ENCODE data around the gene ABCC8. TPM values are rescaled to one million over a fixed set of nuclear protein-coding genes. Genes with fewer than 3 reads are reported as not detected.

The ABCC8 gene
- total and polyA plus RNA-seq, 10 of the 15 experiments (the other 5 are each of a cell fraction or from before 2014, with no cell fraction given) = not detected

DNA sequence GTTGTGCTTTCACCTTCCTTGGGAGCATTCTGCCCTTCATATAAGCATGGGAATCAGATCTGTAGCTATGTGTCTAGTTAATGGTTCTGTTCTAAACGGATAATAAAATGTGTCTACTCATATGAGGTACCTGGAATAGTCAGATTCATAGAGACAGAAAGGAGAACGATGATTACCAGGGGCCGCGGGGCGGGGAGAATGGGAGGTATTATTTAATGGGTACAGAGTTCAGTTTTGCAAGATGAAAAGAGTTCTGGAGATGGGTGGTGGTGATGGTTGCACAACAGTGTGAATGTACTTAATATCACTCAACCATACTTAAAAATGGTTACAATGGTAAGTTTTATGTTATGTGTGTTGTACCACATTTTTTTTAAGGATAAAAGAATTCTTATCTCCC is 10.0 kb upstream of the ABCC8 start (continued):
- TF ChIP-seq E4F1 (IDR thresholded peaks at IDR 0.05; ENCODE audit: borderline replicate concordance, partially characterized antibody) = no peak

DNA sequence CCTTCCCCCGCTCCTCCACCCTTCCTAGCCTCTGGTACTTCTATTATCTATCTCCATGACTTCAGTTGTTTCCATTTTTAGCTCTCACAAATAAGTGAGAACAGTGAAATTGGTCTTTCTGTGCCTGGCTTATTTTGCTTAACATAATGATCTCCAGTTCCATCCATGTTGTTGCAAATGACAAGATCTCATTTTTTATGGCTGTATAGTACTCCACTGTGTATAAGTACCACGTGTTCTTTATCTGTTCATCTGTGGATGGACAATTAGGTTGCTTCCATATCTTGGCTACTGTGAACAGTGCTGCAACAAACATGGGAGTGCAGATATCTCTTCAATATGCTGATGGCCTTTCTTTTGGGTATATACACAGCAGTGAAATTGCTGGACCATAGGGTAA is 6.9 kb upstream of the ABCC8 start:
- H3K4me2 ChIP-seq (ENCODE audit: control insufficient read depth, insufficient read depth) = no peak overlapping the region
- ChIA-PET RAD21 (ENCODE audit: unreplicated experiment) (no interaction called here), SMC1A (ENCODE audit: uncharacterized antibody, unreplicated experiment) (no interaction called here), POLR2A (no interaction called here), CTCF (no interaction called here)
- TF ChIP-seq MEF2B (IDR thresholded peaks at IDR 0.05; ENCODE audit: partially characterized antibody, poor library complexity, severe bottlenecking) (no peak), TARDBP (IDR thresholded peaks at IDR 0.05; ENCODE audit: borderline replicate concordance) (no peak), NFXL1 (IDR thresholded peaks at IDR 0.05; ENCODE audit: borderline replicate concordance) (no peak), STAT1 (conservative IDR thresholded peaks at IDR 0.05) (no peak), MXI1 (IDR thresholded peaks at IDR 0.05; ENCODE audit: low read depth, low read length) (no peak), ESRRA (IDR thresholded peaks at IDR 0.05; ENCODE audit: low read length) (no peak), BRCA1 (IDR thresholded peaks at IDR 0.05; ENCODE audit: low read depth, low read length) (no peak), SP1 (IDR thresholded peaks at IDR 0.05; ENCODE audit: low read depth, low read length) (no peak), RB1 (IDR thresholded peaks at IDR 0.05; ENCODE audit: borderline replicate concordance) (no peak), HDAC6 (IDR thresholded peaks at IDR 0.05; ENCODE audit: unreplicated experiment) (no peak), BACH1 (IDR thresholded peaks at IDR 0.05; ENCODE audit: borderline replicate concordance) (no peak), KAT2A (conservative IDR thresholded peaks at IDR 0.05; ENCODE audit: control insufficient read depth, low read depth, low read length) (no peak), BCL11A (IDR thresholded peaks at IDR 0.05; ENCODE audit: low read depth, low read length) (no peak), NR2C2 (IDR thresholded peaks at IDR 0.05; ENCODE audit: borderline replicate concordance, control insufficient read depth, insufficient read length, low read depth) (no peak), KLF5 (IDR thresholded peaks at IDR 0.05; ENCODE audit: partially characterized antibody) (no peak), POLR2AphosphoS2 (IDR thresholded peaks at IDR 0.05; ENCODE audit: low read depth, low read length) (no peak), TCF3 (IDR thresholded peaks at IDR 0.05; ENCODE audit: borderline replicate concordance, insufficient read depth, low read depth, low read length) (no peak), RAD51 (IDR thresholded peaks at IDR 0.05) (no peak)
- TF ChIP-seq, protein P1, sequence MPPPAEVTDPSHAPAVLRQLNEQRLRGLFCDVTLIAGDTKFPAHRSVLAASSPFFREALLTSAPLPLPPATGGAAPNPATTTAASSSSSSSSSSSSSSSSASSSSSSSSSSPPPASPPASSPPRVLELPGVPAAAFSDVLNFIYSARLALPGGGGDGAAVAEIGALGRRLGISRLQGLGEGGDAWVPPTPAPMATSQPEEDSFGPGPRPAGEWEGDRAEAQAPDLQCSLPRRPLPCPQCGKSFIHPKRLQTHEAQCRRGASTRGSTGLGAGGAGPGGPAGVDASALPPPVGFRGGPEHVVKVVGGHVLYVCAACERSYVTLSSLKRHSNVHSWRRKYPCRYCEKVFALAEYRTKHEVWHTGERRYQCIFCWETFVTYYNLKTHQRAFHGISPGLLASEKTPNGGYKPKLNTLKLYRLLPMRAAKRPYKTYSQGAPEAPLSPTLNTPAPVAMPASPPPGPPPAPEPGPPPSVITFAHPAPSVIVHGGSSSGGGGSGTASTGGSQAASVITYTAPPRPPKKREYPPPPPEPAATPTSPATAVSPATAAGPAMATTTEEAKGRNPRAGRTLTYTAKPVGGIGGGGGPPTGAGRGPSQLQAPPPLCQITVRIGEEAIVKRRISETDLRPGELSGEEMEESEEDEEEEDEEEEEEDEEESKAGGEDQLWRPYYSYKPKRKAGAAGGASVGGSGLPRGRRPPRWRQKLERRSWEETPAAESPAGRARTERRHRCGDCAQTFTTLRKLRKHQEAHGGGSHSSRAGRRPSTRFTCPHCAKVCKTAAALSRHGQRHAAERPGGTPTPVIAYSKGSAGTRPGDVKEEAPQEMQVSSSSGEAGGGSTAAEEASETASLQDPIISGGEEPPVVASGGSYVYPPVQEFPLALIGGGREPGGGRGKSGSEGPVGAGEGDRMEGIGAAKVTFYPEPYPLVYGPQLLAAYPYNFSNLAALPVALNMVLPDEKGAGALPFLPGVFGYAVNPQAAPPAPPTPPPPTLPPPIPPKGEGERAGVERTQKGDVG (CRISPR knock-in tag; IDR thresholded peaks at IDR 0.05) = no peak
- no peaks in the 10 kb centered on the region for H3K4me1 ChIP-seq (ENCODE audit: control insufficient read depth, insufficient read depth, low read length)
- no TSS peak for BruUV-seq (replicated peaks)
- FAIRE-seq (no peak), DNase-seq (ENCODE audit: low read depth, low spot score) (no peak), ATAC-seq (no peak)
- H4K20me1 ChIP-seq (ENCODE audit: control insufficient read depth, insufficient read depth) = no peaks in the 10 kb centered on the region
- H2AFZ ChIP-seq (ENCODE audit: control insufficient read depth, low read depth, low read length) = no peak overlapping the region
- no peaks in the 10 kb centered on the region for H3K9me3 ChIP-seq (replicated peaks; ENCODE audit: control insufficient read depth, insufficient read depth, low read length)
- intact Hi-C loops (cut with micrococcal nuclease; ENCODE audit: unreplicated experiment) (no loop called here), in situ Hi-C loops (cut with MboI) (no loop called here)
- H3K9ac ChIP-seq (ENCODE audit: control insufficient read depth, insufficient read depth, low read length) = no peak overlapping the region
- no peaks in the 10 kb centered on the region for H3K27me3 ChIP-seq (replicated peaks in 1 of 2; ENCODE audit: control insufficient read depth in 2 of 2, insufficient read depth in 2 of 2, low read length in 1 of 2)
- no peaks in the 10 kb centered on the region for H3K79me2 ChIP-seq (ENCODE audit: control insufficient read depth, insufficient read depth, low read length)
- H3K27ac ChIP-seq (ENCODE audit: control insufficient read depth, insufficient read depth) = no peak overlapping the region
- WGBS (ENCODE audit: insufficient coverage, insufficient replicate concordance, low lambda C conversion rate, missing lambda C conversion rate) = 30% methylated on average over 2 of the region's 2 CpGs
- H3K4me3 ChIP-seq = no peak overlapping the region
- no peaks in the 10 kb centered on the region for H3K36me3 ChIP-seq (ENCODE audit: control insufficient read depth in 2 of 2, insufficient read depth in 2 of 2, low read length in 1 of 2)
